Mammary epithelial cell (primary cell): Measurements from ENCODE around the gene PLAAT3.

ENCODE experiments used
- CTCF ChIP-seq, 2 donors: IDR thresholded peaks in 1 of 2; conservative IDR thresholded peaks in 1 of 2; 2 replicates each; pipeline ENCODE4 v1.5.1; 2011 to 2012; ENCODE audit warnings: inconsistent platforms in 2 of 2, low read length in 2 of 2, mild to moderate bottlenecking in 2 of 2, control low read depth in 1 of 2, low read depth in 1 of 2; ENCODE audit not compliant: insufficient read depth in 1 of 2; ENCODE audit errors: extremely low read depth in 1 of 2
- EZH2 ChIP-seq: IDR thresholded peaks from 2 replicates; pipeline ENCODE4 v1.6.1; 2012; ENCODE audit warnings: low read length, inconsistent platforms, borderline replicate concordance

GRCh38 chr11:63560506-63561180 is 53.6 kb downstream of the PLAAT3 start:
- TF ChIP-seq CTCF (conservative IDR thresholded peaks at IDR 0.05 in 1 of 2, IDR thresholded peaks at IDR 0.05 in 1 of 2; ENCODE audit: extremely low read depth in 1 of 2, insufficient read depth in 1 of 2, low read depth in 1 of 2, low read length in 2 of 2) = no peak
- TF ChIP-seq EZH2 = no peak
